HepG2 (cell line): ENCODE measurements around the gene GAN.

ENCODE experiments used
- ARID4A ChIP-seq: sonication (generic); formaldehyde crosslinking; IDR thresholded peaks from 2 replicates; pipeline ENCODE4 v1.5.0; 2020; ENCODE audit warnings: mild to moderate bottlenecking, missing genetic modification reagents, borderline replicate concordance
- CEBPZ ChIP-seq: IDR thresholded peaks from 2 replicates; pipeline ENCODE4 v1.6.1; 2012; ENCODE audit warnings: low read length, improper control_type of control experiment
- EZH2 ChIP-seq: conservative IDR thresholded peaks from 2 replicates; pipeline ENCODE4 v1.6.1; 2012; ENCODE audit warnings: mild to moderate bottlenecking, low read depth, low read length, moderate library complexity
- NFE2L2 ChIP-seq: fragments of 150-350 bp; IDR thresholded peaks from 2 replicates; pipeline ENCODE4 v1.6.1; 2014; ENCODE audit warnings: low read length
- NFKBIZ ChIP-seq: IDR thresholded peaks from 2 replicates; pipeline ENCODE4 v1.6.1; 2018; ENCODE audit warnings: missing genetic modification reagents, missing compliant biosample characterization
- TBL1XR1 ChIP-seq: fragments of 150-350 bp; IDR thresholded peaks from 2 replicates; pipeline ENCODE4 v1.6.1; 2014; ENCODE audit warnings: borderline replicate concordance, low read length; ENCODE audit not compliant: partially characterized antibody
- TEAD2 ChIP-seq: sonication (generic); formaldehyde crosslinking; IDR thresholded peaks from 2 replicates; pipeline ENCODE4 v1.9.0; 2021; ENCODE audit warnings: missing genetic modification reagents
- ZBTB26 ChIP-seq: IDR thresholded peaks from 2 replicates; pipeline ENCODE4 v1.6.1; 2016; ENCODE audit warnings: missing compliant biosample characterization, missing genetic modification reagents, borderline replicate concordance
- ZNF547 ChIP-seq: sonication (generic); formaldehyde crosslinking; IDR thresholded peaks from 2 replicates; pipeline ENCODE4 v1.5.1; 2020; ENCODE audit warnings: mild to moderate bottlenecking, missing genetic modification reagents
- ZNF776 ChIP-seq: sonication (generic); formaldehyde crosslinking; IDR thresholded peaks from 2 replicates; pipeline ENCODE4 v1.4.0; 2020; ENCODE audit warnings: mild to moderate bottlenecking, missing genetic modification reagents
- ZSCAN20 ChIP-seq: sonication (generic); formaldehyde crosslinking; IDR thresholded peaks from 2 replicates; pipeline ENCODE4 v1.4.0; 2020; ENCODE audit warnings: missing genetic modification reagents, mild to moderate bottlenecking, borderline replicate concordance

- TF ChIP-seq EZH2 = no peak
- TF ChIP-seq ZSCAN20 (CRISPR knock-in tag) = no peak
- TF ChIP-seq ARID4A (CRISPR knock-in tag) = no peak
- TF ChIP-seq ZNF547 (CRISPR knock-in tag) = no peak
- TF ChIP-seq ZNF776 (CRISPR knock-in tag) = no peak
- TF ChIP-seq NFE2L2 = no peak
- no peak for TF ChIP-seq CEBPZ
- TF ChIP-seq TBL1XR1 = no peak
- no peak for TF ChIP-seq TEAD2
- TF ChIP-seq ZBTB26 (CRISPR knock-in tag) = no peak
- TF ChIP-seq NFKBIZ (CRISPR knock-in tag) = no peak
Observed at GRCh38 chr16:81360135-81360534, 45.4 kb downstream of the GAN start.
